ENCODE data around the gene CADPS. TPM values are rescaled to one million over a fixed set of nuclear protein-coding genes. Genes with fewer than 3 reads are reported as not detected.

CADPS gene
- polyA plus RNA-seq, 12 donors = 1.6 to 7.7 (median 3.5) TPM; not detected in 1

GRCh38 chr3:62502315-62503300 lies 372.6 kb downstream of the CADPS start:
- no peak for DNase-seq

DNA sequence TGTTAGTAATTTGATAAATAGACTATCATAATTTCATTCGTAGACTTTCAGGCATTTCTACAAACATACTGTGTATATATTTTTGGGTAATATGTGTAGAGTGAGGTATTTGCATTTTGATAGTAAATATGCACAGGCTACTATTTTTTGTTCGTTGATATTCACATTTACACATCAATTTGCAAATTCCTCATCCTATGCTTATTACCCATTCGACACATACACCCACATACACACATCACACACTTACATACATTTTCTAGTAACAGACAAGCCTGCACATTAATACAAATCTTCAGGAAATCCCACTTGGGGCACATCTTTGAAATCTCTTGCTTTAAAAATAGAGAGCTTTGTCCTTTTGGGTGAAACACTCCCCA lies 373.9 kb downstream of the CADPS start:
- DNase-seq = no peak

GRCh38 chr3:62500556-62501288 lies 374.5 kb downstream of the CADPS start:
- no peak for DNase-seq

DNA sequence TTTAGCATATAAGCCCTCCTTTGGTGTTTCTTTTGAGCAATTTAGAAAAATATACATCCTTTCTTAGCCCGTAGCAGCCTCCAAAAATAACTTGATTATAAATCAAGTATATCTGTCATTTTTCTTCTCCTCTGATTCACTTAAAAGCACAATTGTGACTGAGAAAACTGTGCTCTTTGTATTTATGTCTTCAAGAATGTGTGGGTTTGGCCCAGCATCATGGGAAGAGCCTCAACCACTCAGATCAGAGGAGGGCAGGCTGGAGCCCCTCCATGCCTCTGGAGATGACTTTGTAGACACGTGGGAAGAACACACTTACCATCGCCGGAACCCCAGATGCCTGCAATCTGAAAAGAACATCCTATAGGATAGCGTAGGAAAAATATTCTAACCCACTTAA lies 378.1 kb downstream of the CADPS start:
- no peak for DNase-seq

- DNase-seq = no peak
Observed at GRCh38 chr3:62496503-62496902, 378.7 kb downstream of the CADPS start.

GRCh38 chr3:62493109-62493801 lies 382.0 kb downstream of the CADPS start:
- no peak for DNase-seq

- DNase-seq = no peak
Observed at GRCh38 chr3:62482961-62483360, 392.3 kb downstream of the CADPS start.

DNA sequence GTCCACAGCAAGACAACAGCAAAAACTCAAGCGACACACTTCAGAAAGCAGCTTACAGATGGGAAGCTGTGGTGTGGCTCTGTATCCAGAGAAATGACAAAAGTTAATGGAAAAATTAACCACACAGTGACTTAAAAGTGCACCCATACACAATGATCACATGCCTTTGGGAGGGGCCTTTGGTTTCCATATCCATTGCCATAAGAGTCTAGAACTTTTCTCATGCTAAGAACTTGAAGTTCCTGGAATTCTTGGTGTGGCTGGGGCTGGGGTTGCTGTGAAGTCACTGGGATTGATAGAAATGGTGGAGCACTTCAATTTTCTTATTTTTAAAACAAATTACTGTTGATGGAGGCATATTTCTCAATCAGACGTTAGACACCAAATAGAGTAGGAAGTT lies 393.3 kb downstream of the CADPS start:
- no peak for DNase-seq

GRCh38 chr3:62480056-62480455 lies 395.2 kb downstream of the CADPS start:
- DNase-seq = no peak

DNA sequence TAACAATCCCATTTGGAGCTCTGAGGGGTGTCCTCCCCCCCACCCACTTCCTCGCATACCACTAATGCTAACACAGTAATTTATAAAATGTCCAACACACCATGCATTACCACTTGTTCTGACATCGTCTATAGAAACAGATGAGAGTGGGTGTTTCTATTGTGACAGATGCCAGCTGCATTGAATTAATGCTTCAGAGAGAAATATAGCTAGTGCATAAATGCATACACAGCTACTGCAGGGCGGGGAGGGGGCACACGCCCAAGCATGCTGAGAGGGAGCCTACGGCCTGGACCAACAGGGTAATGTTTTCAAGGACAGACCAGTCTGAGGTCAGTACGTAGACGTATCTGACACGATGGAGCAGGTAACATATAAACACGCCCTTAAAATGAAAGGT lies 395.9 kb downstream of the CADPS start:
- DNase-seq = no peak

DNA sequence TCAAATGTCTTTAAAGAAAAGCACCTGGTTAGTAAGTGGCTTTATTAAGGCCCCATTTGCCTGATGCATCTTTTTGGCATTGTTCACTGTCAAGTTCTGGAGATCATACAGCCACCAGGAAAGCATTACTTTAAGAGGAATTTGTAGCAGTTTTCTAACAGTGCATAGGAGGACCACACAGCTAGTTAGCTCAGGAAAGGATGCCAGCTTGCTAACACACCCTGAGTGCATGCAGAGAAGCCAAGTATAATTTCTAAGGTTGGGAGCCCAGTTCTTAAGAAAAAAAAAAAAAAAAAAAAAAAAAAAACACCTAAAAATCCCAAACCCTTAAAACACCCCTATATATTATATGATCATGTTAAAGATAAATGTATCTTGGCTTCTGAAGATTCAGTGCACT lies 399.9 kb downstream of the CADPS start:
- no peak for DNase-seq

DNA sequence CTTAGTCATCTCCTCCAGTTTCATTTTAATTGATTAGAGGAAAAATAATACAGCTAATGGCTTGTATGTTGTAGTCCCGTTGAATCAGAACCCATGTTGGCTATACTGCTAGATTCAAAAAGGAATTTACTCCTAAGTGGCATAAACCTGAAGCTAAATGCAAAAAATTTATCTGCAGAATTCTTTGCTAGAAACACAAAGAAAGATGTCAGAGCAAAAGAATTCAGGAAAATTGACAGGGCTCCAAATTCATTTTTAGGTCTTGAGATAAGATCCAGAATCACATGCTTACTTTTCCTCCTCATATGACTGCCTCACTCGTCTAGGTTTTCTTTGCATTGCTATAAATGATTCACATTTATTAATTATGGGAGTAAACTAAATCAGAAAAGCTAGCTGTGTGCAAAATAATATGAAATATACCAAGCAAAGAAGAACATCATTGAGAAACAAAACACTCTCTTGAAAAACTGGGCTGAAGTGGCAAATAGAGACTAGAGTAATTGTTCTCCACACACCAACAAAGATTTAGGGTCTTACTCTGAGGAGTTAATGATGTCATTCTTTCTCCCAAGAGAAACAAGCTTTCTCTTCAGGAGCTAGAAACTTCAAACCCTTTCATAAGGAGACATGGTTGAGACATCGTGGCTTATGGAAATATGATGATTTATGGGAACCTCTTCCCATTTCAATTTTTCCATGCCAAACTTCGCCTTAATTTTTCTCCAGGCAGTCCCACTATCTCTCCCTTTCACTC lies 407.1 kb downstream of the CADPS start:
- DNase-seq = no peak

DNA sequence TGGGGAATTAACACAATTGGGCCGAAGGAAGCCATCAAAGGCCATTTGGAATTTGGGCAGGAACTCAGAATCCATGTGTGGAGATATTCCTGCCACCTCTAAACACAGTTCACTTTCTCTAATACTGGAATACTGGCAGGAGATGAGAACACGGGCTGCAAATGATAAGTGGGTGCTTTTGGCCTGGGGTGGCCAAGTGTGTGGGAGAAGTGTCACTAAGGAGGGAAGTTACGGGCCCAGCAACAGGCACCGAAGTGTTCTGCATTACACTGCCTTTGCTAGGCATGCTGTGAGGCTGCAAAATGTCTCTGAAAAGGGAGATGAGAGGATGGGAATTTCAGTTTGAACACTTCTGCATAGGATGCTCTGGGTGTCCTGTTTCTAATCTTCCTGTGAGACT lies 412.4 kb downstream of the CADPS start:
- no peak for DNase-seq

DNA sequence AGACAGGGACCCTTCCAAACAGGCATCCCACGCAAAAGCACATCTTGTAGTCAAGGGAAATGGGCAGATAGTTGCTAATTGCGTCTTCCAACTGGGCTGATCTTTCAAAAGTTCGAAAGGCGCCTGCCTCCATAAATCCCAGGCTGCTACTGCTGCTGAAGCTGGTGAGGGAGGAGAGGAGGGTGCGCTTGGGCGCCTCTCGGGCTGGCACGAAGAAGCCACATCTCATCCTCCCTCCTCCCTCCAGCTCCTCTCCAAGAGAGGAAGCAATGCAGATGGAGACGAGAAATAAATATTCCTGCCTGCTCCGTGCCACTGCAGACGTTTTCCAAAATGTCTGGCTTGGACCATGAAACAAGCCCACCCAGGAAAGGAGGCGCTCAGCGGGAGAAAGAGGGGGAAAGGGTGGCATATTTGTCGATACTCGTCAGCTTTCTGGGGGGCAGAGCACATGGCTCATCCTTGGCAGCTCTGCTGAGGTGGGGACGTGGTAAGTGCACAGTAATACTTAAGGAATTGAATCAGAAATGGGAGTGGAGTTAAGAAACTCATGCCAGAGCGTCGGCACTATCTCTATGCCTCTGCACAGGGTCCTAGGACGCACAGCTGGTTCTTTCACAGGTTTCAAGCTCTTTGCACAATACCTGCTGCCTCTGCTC lies 413.0 kb downstream of the CADPS start:
- DNase-seq = no peak

DNA sequence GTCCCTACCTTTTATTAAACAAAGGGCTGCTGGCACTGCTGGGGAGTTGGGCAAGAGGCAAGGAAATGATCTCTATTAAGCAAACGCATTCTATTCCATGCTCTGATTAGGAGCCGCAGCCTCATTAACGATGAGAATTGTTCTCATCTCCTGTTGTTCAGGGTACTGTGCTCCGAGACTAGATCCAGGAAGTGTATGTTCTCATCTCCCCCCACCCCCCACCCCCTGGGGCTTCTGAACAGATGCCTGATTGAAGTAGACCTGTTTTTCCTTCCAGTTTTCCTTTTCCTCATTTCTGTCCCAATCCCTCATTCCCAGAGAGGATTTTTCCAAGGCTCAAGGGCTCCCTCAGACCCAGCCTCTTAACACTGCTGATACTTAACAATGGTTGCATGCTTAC lies 420.3 kb downstream of the CADPS start:
- DNase-seq = no peak

DNA sequence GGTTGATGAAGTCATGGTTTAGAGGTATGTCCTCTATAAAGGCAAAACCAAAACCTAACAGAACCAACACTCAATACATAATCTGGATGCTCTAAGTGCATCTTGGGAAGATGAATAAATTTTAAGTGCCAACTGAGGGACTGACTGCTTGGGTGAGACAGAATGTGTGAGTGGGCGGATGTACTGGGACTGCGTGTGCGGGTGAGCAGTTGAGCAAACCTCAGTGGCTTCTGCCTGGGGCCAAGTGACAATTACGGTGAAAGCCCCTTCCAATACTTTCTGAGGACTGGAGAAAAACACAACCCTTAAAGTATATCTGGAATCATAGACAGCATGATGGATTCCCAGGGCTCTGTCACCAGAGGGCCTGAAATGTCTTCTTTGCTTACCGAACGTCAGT lies 421.8 kb downstream of the CADPS start:
- DNase-seq = no peak

DNA sequence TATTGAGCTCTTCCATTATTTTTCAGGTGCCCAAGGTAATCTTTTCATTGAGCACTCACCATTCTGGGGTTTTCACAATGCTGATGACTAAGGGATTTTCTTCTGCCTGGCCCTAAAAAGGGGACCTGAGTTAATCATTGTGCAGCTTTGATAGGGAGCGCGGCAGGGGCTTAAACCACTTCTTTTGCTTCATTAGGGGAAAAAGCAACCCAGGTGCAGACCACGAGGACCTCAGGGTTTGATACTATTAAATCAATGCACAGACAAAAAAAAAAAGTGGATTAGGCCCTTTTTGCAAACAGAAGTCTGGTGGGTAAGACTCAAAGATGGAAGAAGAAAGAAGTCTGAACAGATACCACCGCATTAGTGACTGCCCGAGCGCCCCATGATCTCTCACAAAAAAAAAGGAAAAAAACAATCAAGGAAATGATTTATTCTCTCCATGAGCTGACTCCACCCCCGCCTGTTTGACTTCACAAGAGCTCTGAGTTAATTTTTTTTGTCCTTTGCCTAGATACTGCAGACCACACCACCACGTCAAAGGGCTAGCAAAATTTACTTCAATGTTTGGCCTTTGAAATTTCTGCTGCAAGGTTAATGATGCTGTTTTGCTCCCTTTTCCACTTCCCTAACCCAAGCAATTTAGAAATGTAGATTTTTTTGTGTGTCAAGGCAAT lies 423.9 kb downstream of the CADPS start:
- no peak for DNase-seq

DNA sequence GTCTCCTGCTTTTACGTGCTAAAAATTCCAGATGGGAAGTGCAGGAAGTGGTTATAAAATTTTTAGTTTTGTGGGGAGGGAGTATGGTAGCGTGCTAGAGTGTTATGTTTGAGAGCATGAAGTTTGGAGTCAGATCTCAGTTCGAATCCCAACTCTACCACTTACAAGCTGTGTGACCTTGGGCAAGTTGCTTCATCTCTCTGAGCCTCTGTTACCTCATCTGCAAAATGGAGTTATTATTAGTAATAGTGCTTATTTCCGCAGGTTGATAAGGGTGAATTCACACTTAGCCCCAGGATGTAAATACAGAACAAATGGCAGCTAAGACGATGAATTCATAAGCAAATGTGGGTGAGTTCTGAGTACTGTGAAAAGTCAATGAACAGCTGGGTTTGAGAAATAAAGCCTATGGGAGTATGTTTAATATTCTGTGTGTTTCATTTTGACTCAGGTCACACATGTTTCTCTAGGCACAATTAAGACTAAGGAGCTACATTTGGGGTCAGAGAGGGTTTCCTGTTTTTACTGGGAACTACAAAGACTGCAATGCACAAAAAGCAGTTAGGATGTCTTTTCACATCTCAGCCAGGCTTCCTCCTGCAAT lies 428.8 kb downstream of the CADPS start:
- DNase-seq = no peak

- DNase-seq = no peak
Observed at GRCh38 chr3:62445275-62445674, 429.9 kb downstream of the CADPS start.

DNA sequence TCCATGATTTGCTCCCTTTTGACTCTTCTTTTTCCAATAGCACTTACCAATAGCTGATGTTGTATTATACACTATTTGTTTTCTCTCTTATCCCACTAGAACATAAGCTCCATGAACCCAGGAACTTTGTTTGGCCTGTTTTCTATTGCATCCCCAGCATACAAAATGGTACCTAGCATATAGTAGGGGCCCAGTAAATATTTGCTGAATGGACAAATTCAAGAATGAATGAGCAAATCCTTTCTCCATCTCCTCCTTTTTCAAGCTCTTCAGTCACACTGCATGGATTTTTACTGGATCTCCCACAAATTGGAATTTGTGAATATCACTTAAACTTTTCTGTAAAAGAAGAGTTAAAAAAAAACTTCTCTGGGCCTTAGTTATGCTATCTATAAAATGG lies 435.2 kb downstream of the CADPS start:
- no peak for DNase-seq

Measured in muscle of arm (tissue), 12 donors.